NB4 (cell line): Measurements from ENCODE around the gene HOXC13.

Source experiments
- CTCF ChIP-seq: IDR thresholded peaks from one replicate; pipeline ENCODE4 v1.5.1; 2012; ENCODE audit warnings: low read depth, low read length
- POLR2A ChIP-seq: IDR thresholded peaks from 2 replicates; pipeline ENCODE4 v1.6.1; 2011; ENCODE audit warnings: mild to moderate bottlenecking; ENCODE audit not compliant: insufficient read length; ENCODE audit errors: extremely low read depth

DNA sequence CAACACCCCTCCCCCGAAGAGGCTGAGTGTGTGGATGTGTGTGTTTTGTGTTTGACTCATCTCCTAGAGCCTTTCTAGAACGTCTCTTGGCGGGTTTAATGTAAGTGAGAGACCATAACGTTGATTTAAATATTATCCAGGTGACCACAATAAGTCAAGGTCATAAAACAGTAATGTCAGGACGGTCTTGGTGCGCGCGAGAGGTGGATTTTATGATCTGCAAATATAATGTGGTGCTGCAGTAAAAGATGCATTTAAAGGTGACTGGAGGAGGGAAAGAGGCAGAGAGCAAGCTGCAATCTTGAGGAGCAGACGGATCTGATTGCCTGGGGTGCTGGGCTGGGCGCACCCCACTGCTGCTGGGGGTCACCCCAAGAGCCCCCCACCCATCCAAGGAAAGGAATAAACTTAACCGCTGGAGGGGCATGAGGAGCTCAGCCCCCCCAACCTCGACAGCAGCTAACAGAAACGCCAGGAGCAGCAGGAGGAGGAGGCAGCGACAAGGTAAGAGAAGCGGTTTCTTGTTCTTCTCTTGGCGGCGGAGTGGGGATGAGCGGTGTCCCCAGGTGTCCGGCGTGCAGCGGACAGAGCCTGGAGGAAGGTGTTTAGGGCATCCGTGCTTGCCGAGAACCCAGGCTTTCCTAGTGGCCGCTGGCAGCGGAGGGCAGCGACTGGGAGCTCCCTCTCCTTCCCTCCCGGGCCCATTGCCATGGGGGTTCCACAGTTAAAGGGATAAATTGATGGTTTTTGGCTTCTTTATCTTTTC lies 51.9 kb downstream of the HOXC13 start:
- TF ChIP-seq CTCF, result no peak
- no peak for TF ChIP-seq POLR2A
